AG09309 (cell line): ENCODE results near the gene MYBPC2.
"Not testable (repeated sequence)": the region's sequence is repeated elsewhere in the genome, so short reads cannot be mapped to it uniquely, and the experiment has no call there.

ENCODE experiments used
- DNase-seq: peaks from one replicate; pipeline ENCODE4 v3.0.0-alpha.2; 2010; ENCODE audit warnings: low read depth
- H3K4me3 ChIP-seq: 2 replicates; pipeline ENCODE4 v1.5.1; 2011; ENCODE audit warnings: mild to moderate bottlenecking, low read depth, low read length, moderate library complexity; ENCODE audit not compliant: control insufficient read depth
- CTCF ChIP-seq: IDR thresholded peaks from 2 replicates; pipeline ENCODE4 v1.5.1; 2011; ENCODE audit warnings: mild to moderate bottlenecking, low read depth, low read length, inconsistent platforms; ENCODE audit not compliant: insufficient read depth, control insufficient read depth; ENCODE audit errors: missing control alignments

Gene MYBPC2

GRCh38 chr19:50466706-50467039, 34.0 kb downstream of the MYBPC2 start:
- no peak for DNase-seq
- TF ChIP-seq CTCF = no peak
- H3K4me3 ChIP-seq = no peak overlapping the region

DNA sequence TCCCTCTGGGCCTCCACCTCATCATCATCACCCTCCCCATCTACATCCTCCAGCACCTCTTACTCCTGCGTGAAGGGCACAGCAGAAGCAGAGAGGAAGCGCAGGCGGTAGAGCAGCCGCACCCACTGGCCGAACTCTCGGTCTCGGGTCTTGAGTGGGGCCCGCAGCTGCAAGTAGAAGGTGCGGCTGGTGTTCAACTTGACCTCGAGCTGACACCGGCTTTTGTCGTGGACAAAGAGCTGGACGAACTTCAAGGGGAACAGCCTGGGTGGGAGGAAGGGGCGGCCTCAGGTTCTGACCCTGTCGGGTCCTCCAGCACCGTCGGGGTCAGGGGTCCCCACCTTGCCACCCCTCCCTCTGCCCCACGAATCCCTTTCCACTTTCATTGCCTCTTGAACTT, 34.9 kb downstream of the MYBPC2 start:
- no peak overlapping the region for H3K4me3 ChIP-seq
- TF ChIP-seq CTCF = no peak
- DNase-seq = no peak

DNA sequence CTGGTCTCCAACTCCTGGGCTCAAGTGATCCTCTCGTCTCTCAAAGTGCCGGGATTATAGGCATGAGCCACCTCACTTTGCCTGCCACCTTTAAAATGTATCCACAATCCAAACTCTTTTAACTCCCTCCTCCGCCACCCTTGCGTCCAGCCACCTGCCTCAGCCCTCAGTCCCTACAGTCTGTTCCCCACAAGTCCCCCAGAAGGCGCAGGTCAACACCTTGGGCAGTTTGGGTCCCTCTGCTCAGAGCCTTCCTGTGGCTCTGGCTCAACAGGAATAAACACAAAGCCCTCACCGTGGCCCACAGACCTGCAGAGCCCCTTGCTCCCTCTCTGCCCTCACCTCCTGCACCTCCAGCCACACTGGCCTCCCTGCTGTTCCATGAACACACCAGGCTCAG, 36.1 kb downstream of the MYBPC2 start:
- H3K4me3 ChIP-seq = no peak overlapping the region
- TF ChIP-seq CTCF = no peak
- no peak for DNase-seq

DNA sequence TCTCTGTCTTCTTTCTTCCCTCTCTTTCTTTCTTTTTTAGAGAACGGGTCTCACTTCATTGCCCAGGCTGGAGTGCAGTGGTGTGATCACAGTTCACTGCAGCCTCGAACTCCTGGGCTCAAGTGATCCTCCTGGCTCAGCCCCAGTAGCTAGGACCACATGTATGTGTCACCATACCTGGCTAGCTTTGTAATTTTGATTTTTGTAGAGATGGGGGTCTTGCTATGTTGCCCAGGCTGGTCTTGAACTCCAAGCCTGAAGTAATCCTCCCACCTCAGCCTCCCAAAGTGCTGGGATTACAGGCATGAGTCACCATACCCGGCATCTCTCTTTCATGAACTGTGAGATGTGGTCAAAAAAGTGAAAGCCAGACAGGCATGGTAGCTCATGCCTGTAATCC, 40.6 kb downstream of the MYBPC2 start:
- not testable (repeated sequence) for DNase-seq, H3K4me3 ChIP-seq

- no peak for TF ChIP-seq CTCF
- no peak for DNase-seq
- no peak overlapping the region for H3K4me3 ChIP-seq
These were observed 42.4 kb downstream of the MYBPC2 start for GRCh38 chr19:50475101-50475568.

DNA sequence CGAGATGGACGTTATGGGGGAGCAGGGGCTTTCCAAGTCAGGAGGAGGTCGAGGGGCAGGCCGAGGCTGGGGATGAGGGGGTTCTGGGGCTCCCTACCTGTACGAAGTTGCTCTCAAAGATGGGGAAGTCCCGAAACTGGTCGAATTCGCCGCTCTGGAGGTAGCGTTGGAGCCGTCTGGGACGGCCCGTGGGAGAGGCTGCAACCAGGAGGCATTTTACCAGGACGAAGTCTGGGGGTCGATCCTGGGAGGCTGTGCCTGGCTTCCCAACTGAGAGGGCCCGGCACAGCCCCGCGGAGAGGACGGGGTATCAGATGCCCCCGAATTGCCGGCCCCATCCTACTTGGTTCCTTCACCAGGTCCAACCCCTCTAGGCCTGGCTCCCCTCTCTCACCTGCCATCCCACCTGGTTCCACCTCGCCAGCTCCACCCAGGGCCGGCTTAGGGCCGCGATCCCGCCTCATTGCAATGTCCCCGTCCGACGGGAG, 43.1 kb downstream of the MYBPC2 start:
- no peak for DNase-seq
- TF ChIP-seq CTCF = no peak
- no peak overlapping the region for H3K4me3 ChIP-seq

GRCh38 chr19:50476224-50476906, 43.7 kb downstream of the MYBPC2 start, which contains the start of the genes EMC10 and GARIN5A:
TSS of gene EMC10 (plus strand) at chr19:50476507. CDS start at chr19:50476545, 38 bp downstream.
TSS of gene GARIN5A (minus strand) at chr19:50476848. CDS start at chr19:50476388, 460 bp downstream.
- DNase-seq = peak; percentile 52
- H3K4me3 ChIP-seq = peak within 1 kb of the TSS; percentile 65
- TF ChIP-seq CTCF = no peak
